Suprapubic skin (tissue), 4 donors: ENCODE data around the gene MAOA. TPM values are rescaled to one million over a fixed set of nuclear protein-coding genes. Genes with fewer than 3 reads are reported as not detected.

Experiments
- DNase-seq, 2 donors: peaks; one replicate each; pipeline ENCODE4 v3.0.0-alpha.2; 2019; ENCODE audit warnings: low spot score in 2 of 2
- H3K27ac ChIP-seq: fragments of 200-600 bp; sonication (generic); one replicate; pipeline ENCODE4 v1.5.1; 2019
- H3K27me3 ChIP-seq: fragments of 200-600 bp; sonication (generic); one replicate; pipeline ENCODE4 v1.5.1; 2019
- H3K36me3 ChIP-seq: fragments of 200-600 bp; sonication (generic); one replicate; pipeline ENCODE4 v1.5.1; 2019
- H3K4me1 ChIP-seq: fragments of 200-600 bp; sonication (generic); one replicate; pipeline ENCODE4 v1.5.1; 2019
- H3K4me3 ChIP-seq: fragments of 200-600 bp; sonication (generic); one replicate; pipeline ENCODE4 v1.5.1; 2019; ENCODE audit warnings: mild to moderate bottlenecking
- H3K9me3 ChIP-seq: fragments of 200-600 bp; sonication (generic); one replicate; pipeline ENCODE4 v1.5.1; 2019
- EP300 ChIP-seq: sonication (generic); formaldehyde crosslinking; IDR thresholded peaks from one replicate; pipeline ENCODE4 v1.6.1; 2017; ENCODE audit warnings: antibody characterized with exemption
- POLR2A ChIP-seq, 2 donors: fragments of 450-650 bp; IDR thresholded peaks; one replicate each; pipeline ENCODE4 v1.6.1; 2017; ENCODE audit warnings: antibody characterized with exemption in 2 of 2, mild to moderate bottlenecking in 2 of 2, moderate library complexity in 2 of 2
- POLR2AphosphoS5 ChIP-seq, 3 donors: sonication (generic); formaldehyde crosslinking; IDR thresholded peaks; one replicate each; pipeline ENCODE4 v1.6.1; 2017; ENCODE audit warnings: antibody characterized with exemption in 3 of 3
- WGBS: methylation state at CpG from one replicate; pipeline ENCODE4 v1.1.5; 2018; 5-methylcytosine and 5-hydroxymethylcytosine counted together
- total RNA-seq, 4 donors: library from RNA; depleted of rRNA; stranded (reverse); fragments of >200 nt; gene quantifications; one replicate each; pipeline ENCODE4 v1.1.0, GENCODE V29; 2016
- TF ChIP-seq, protein P1 (sequence below), 2 donors: fragments of 200-600 bp in 1 of 2; fragments of 450-650 bp in 1 of 2; sonication (generic) in 1 of 2; IDR thresholded peaks; one replicate each; pipeline ENCODE4 v1.5.1; 2016 to 2019; ENCODE audit warnings: antibody characterized with exemption in 2 of 2, mild to moderate bottlenecking in 1 of 2, moderate library complexity in 1 of 2

MAOA gene
- total RNA-seq, 4 donors from 2014 or later: 123 to 166 (median 132) TPM

- H3K27ac ChIP-seq: peak overlapping the region; percentile 80
- no peak overlapping the region for H3K4me3 ChIP-seq
- TF ChIP-seq POLR2A (IDR thresholded peaks at IDR 0.05) (no peak), POLR2AphosphoS5 (IDR thresholded peaks at IDR 0.05) (peak in 1 of 3 donors; percentile 74)
- H3K36me3 ChIP-seq: no peaks in the 10 kb centered on the region
- 40% methylated on average over 3 of the region's 3 CpGs for WGBS
- no peaks in the 10 kb centered on the region for H3K9me3 ChIP-seq
- H3K27me3 ChIP-seq: no peaks in the 10 kb centered on the region
- DNase-seq: no peak
- H3K4me1 ChIP-seq: peaks cover 20% of the 10 kb centered on the region
Observed at GRCh38 chrX:43707812-43708548, 51.9 kb downstream of the MAOA start.

- no peaks in the 10 kb centered on the region for H3K4me1 ChIP-seq
- H3K27ac ChIP-seq: no peak overlapping the region
- no peak overlapping the region for H3K4me3 ChIP-seq
- no peaks in the 10 kb centered on the region for H3K36me3 ChIP-seq
- WGBS: 81% methylated on average over 2 of the region's 2 CpGs
- no peaks in the 10 kb centered on the region for H3K27me3 ChIP-seq
- TF ChIP-seq, protein P1, sequence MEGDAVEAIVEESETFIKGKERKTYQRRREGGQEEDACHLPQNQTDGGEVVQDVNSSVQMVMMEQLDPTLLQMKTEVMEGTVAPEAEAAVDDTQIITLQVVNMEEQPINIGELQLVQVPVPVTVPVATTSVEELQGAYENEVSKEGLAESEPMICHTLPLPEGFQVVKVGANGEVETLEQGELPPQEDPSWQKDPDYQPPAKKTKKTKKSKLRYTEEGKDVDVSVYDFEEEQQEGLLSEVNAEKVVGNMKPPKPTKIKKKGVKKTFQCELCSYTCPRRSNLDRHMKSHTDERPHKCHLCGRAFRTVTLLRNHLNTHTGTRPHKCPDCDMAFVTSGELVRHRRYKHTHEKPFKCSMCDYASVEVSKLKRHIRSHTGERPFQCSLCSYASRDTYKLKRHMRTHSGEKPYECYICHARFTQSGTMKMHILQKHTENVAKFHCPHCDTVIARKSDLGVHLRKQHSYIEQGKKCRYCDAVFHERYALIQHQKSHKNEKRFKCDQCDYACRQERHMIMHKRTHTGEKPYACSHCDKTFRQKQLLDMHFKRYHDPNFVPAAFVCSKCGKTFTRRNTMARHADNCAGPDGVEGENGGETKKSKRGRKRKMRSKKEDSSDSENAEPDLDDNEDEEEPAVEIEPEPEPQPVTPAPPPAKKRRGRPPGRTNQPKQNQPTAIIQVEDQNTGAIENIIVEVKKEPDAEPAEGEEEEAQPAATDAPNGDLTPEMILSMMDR (IDR thresholded peaks at IDR 0.05): no peak
- no peak for TF ChIP-seq POLR2A (IDR thresholded peaks at IDR 0.05)
- no peak for TF ChIP-seq POLR2AphosphoS5 (IDR thresholded peaks at IDR 0.05)
- no peak for TF ChIP-seq EP300
- H3K9me3 ChIP-seq: no peaks in the 10 kb centered on the region
- DNase-seq: no peak
Observed at GRCh38 chrX:43716144-43716543, 60.0 kb downstream of the MAOA start.

GRCh38 chrX:43716696-43717095, 60.6 kb downstream of the MAOA start:
- no peaks in the 10 kb centered on the region for H3K27me3 ChIP-seq
- no peaks in the 10 kb centered on the region for H3K4me1 ChIP-seq
- no peak overlapping the region for H3K4me3 ChIP-seq
- H3K9me3 ChIP-seq: no peaks in the 10 kb centered on the region
- 52% methylated on average over 1 of the region's 1 CpG for WGBS
- TF ChIP-seq POLR2A (IDR thresholded peaks at IDR 0.05): no peak
- TF ChIP-seq, protein P1 (IDR thresholded peaks at IDR 0.05): no peak
- TF ChIP-seq EP300: no peak
- no peaks in the 10 kb centered on the region for H3K36me3 ChIP-seq
- no peak for DNase-seq
- no peak overlapping the region for H3K27ac ChIP-seq

DNA sequence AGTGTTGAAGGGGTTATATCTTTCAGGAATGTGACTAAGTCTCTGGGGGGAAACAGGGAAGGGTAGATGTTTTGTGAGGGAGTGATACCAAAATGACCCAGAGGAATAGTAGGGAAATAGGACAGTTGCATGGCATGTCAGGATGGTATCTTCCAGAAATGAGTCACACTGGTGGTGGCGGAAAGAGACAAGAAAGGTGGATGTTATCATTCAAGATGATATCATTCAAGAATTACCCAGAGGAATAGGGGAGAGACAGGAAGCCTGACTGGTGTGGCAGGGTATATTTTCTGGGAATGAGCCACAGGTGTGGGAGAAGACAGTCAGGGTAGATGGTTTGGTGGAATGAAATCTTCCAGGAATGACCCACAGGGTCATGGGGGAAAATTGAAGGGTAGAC, 61.1 kb downstream of the MAOA start:
- no peaks in the 10 kb centered on the region for H3K4me1 ChIP-seq
- no peaks in the 10 kb centered on the region for H3K27me3 ChIP-seq
- WGBS: 62% methylated on average over 1 of the region's 1 CpG
- no peaks in the 10 kb centered on the region for H3K36me3 ChIP-seq
- H3K27ac ChIP-seq: no peak overlapping the region
- DNase-seq: no peak
- TF ChIP-seq, protein P1 (IDR thresholded peaks at IDR 0.05): no peak
- TF ChIP-seq POLR2A (IDR thresholded peaks at IDR 0.05): no peak
- no peak for TF ChIP-seq EP300
- TF ChIP-seq POLR2AphosphoS5 (IDR thresholded peaks at IDR 0.05): no peak
- H3K9me3 ChIP-seq: no peaks in the 10 kb centered on the region
- no peak overlapping the region for H3K4me3 ChIP-seq

- no peaks in the 10 kb centered on the region for H3K36me3 ChIP-seq
- TF ChIP-seq, protein P1 (IDR thresholded peaks at IDR 0.05): no peak
- no peak for TF ChIP-seq POLR2A (IDR thresholded peaks at IDR 0.05)
- no peak for TF ChIP-seq EP300
- no peak for TF ChIP-seq POLR2AphosphoS5 (IDR thresholded peaks at IDR 0.05)
- H3K27me3 ChIP-seq: no peaks in the 10 kb centered on the region
- no peaks in the 10 kb centered on the region for H3K9me3 ChIP-seq
- 90% methylated on average over 1 of the region's 1 CpG for WGBS
- H3K4me3 ChIP-seq: no peak overlapping the region
- no peaks in the 10 kb centered on the region for H3K4me1 ChIP-seq
- H3K27ac ChIP-seq: no peak overlapping the region
- DNase-seq: no peak
Observed at GRCh38 chrX:43718081-43718480, 62.0 kb downstream of the MAOA start.
